Measurements from ENCODE around the gene FGF8. TPM values are rescaled to one million over a fixed set of nuclear protein-coding genes. Genes with fewer than 3 reads are reported as not detected.

The FGF8 gene
- total RNA-seq, 4 donors from 2014 or later: not detected

- Histone ChIP-seq H3K9me3 (no peaks in the 10 kb centered on the region), H3K36me3 (no peaks in the 10 kb centered on the region), H3K4me3 (no peak overlapping the region), H3K4me1 (no peaks in the 10 kb centered on the region), H3K27ac (no peak overlapping the region), H3K27me3 (no peaks in the 10 kb centered on the region)
- no peak for TF ChIP-seq POLR2AphosphoS5 (IDR thresholded peaks at IDR 0.05)
- TF ChIP-seq EP300 (IDR thresholded peaks at IDR 0.05): no peak
- TF ChIP-seq CTCF (IDR thresholded peaks at IDR 0.05): no peak
- TF ChIP-seq POLR2A (IDR thresholded peaks at IDR 0.05): no peak
- no peak for DNase-seq (ENCODE audit: low spot score in 2 of 2)
- WGBS: 84% methylated on average over 9 of the region's 9 CpGs
Measured at GRCh38 chr10:101761226-101761625, 14.7 kb downstream of the FGF8 start.

- DNase-seq (ENCODE audit: low spot score in 2 of 2): no peak
- no peak overlapping the region for H3K27ac ChIP-seq
- no peaks in the 10 kb centered on the region for H3K4me1 ChIP-seq
- WGBS: 84% methylated on average over 3 of the region's 3 CpGs
- H3K27me3 ChIP-seq: no peaks in the 10 kb centered on the region
- H3K9me3 ChIP-seq: no peaks in the 10 kb centered on the region
- H3K4me3 ChIP-seq: no peak overlapping the region
- TF ChIP-seq EP300 (IDR thresholded peaks at IDR 0.05) (no peak), POLR2A (IDR thresholded peaks at IDR 0.05) (no peak), POLR2AphosphoS5 (IDR thresholded peaks at IDR 0.05) (no peak), CTCF (IDR thresholded peaks at IDR 0.05) (no peak)
- H3K36me3 ChIP-seq: no peaks in the 10 kb centered on the region
Measured at GRCh38 chr10:101760510-101760909, 15.4 kb downstream of the FGF8 start.

GRCh38 chr10:101759309-101760247, 16.3 kb downstream of the FGF8 start:
- peaks cover 4% of the 10 kb centered on the region for H3K27me3 ChIP-seq
- 64% methylated on average over 10 of the region's 12 CpGs for WGBS
- peak in 1 of 2 donors; percentile 42 for DNase-seq (ENCODE audit: low spot score in 2 of 2)
- no peak for TF ChIP-seq EP300 (IDR thresholded peaks at IDR 0.05)
- no peak for TF ChIP-seq CTCF (IDR thresholded peaks at IDR 0.05)
- no peak for TF ChIP-seq POLR2A (IDR thresholded peaks at IDR 0.05)
- no peak for TF ChIP-seq POLR2AphosphoS5 (IDR thresholded peaks at IDR 0.05)
- H3K4me3 ChIP-seq: no peak overlapping the region
- no peaks in the 10 kb centered on the region for H3K4me1 ChIP-seq
- no peaks in the 10 kb centered on the region for H3K9me3 ChIP-seq
- no peaks in the 10 kb centered on the region for H3K36me3 ChIP-seq
- no peak overlapping the region for H3K27ac ChIP-seq

GRCh38 chr10:101758858-101759257, 17.1 kb downstream of the FGF8 start:
- WGBS: 77% methylated on average over 2 of the region's 2 CpGs
- Histone ChIP-seq H3K4me1 (no peaks in the 10 kb centered on the region), H3K4me3 (no peak overlapping the region)

More at GRCh38 chr10:101758858-101759257, 17.1 kb downstream of the FGF8 start:
- Histone ChIP-seq H3K27ac (no peak overlapping the region), H3K36me3 (no peaks in the 10 kb centered on the region), H3K9me3 (no peaks in the 10 kb centered on the region), H3K27me3 (peaks cover 4% of the 10 kb centered on the region)
- DNase-seq (ENCODE audit: low spot score in 2 of 2): no peak
- no peak for TF ChIP-seq POLR2A (IDR thresholded peaks at IDR 0.05)
- TF ChIP-seq POLR2AphosphoS5 (IDR thresholded peaks at IDR 0.05): no peak
- no peak for TF ChIP-seq CTCF (IDR thresholded peaks at IDR 0.05)
- no peak for TF ChIP-seq EP300 (IDR thresholded peaks at IDR 0.05)
